Peyer's patch (tissue), 4 donors: ENCODE data around the gene ZNF576. TPM values are rescaled to one million over a fixed set of nuclear protein-coding genes. Genes with fewer than 3 reads are reported as not detected.

Source experiments
- DNase-seq, 3 donors: peaks; one replicate each; pipeline ENCODE4 v3.0.0-alpha.2; 2017 to 2019
- H3K27ac ChIP-seq, 4 donors: fragments of 200-600 bp; sonication (generic); one replicate each; pipeline ENCODE4 v1.5.1; 2016 to 2019
- H3K27me3 ChIP-seq, 2 donors: fragments of 200-600 bp; sonication (generic); one replicate each; pipeline ENCODE4 v1.5.1; 2019
- H3K36me3 ChIP-seq, 3 donors: fragments of 200-600 bp; sonication (generic); one replicate each; pipeline ENCODE4 v1.5.1; 2016 to 2019
- H3K4me1 ChIP-seq, 4 donors: fragments of 200-600 bp; sonication (generic); one replicate each; pipeline ENCODE4 v1.5.1; 2016 to 2019
- H3K4me3 ChIP-seq, 4 donors: fragments of 200-600 bp; sonication (generic); 1 replicate in 3 of 4; 2 replicates in 1 of 4; pipeline ENCODE4 v1.5.1; 2016 to 2019; ENCODE audit warnings: mild to moderate bottlenecking in 1 of 4
- H3K9me3 ChIP-seq, 4 donors: fragments of 200-600 bp; sonication (generic); one replicate each; pipeline ENCODE4 v1.5.1; 2016 to 2019; ENCODE audit warnings: mild to moderate bottlenecking in 1 of 4
- CTCF ChIP-seq, 6 experiments: fragments of 450-650 bp in 4 of 6; fragments of 200-600 bp in 2 of 6; sonication (generic) in 1 of 6; IDR thresholded peaks; one replicate each; pipeline ENCODE4 v1.5.1; 2017 to 2019; ENCODE audit warnings: antibody characterized with exemption in 6 of 6, mild to moderate bottlenecking in 3 of 6, moderate library complexity in 1 of 6
- POLR2A ChIP-seq, 2 donors: fragments of 450-650 bp; IDR thresholded peaks; one replicate each; pipeline ENCODE4 v1.5.1; 2017; ENCODE audit warnings: antibody characterized with exemption in 2 of 2, mild to moderate bottlenecking in 2 of 2, moderate library complexity in 2 of 2
- total RNA-seq, 4 donors: library from RNA; depleted of rRNA; stranded (reverse); fragments of >200 nt; gene quantifications; one replicate each; pipeline ENCODE4 v1.1.0, GENCODE V29; 2016

Gene ZNF576
- total RNA-seq, 4 donors from 2014 or later, result 6.6 to 21.9 (median 16.5) TPM

- no peak overlapping the region for H3K4me3 ChIP-seq
- no peak for TF ChIP-seq POLR2A (IDR thresholded peaks at IDR 0.05)
- TF ChIP-seq CTCF (IDR thresholded peaks at IDR 0.05), result no peak
- DNase-seq, result no peak
- no peaks in the 10 kb centered on the region for H3K27me3 ChIP-seq
- H3K4me1 ChIP-seq, result no peaks in the 10 kb centered on the region
- H3K9me3 ChIP-seq, result no peaks in the 10 kb centered on the region
- H3K36me3 ChIP-seq, result peaks cover 0 to 72% (median 0%) of the 10 kb centered on the region in 3 donors
- no peak overlapping the region for H3K27ac ChIP-seq
Measured at GRCh38 chr19:43553656-43554055, 42.7 kb upstream of the ZNF576 start.

- H3K9me3 ChIP-seq, result no peaks in the 10 kb centered on the region
- H3K4me3 ChIP-seq, result no peak overlapping the region
- peaks cover 0 to 69% (median 0%) of the 10 kb centered on the region in 3 donors for H3K36me3 ChIP-seq
- TF ChIP-seq POLR2A (IDR thresholded peaks at IDR 0.05), result no peak
- no peak for TF ChIP-seq CTCF (IDR thresholded peaks at IDR 0.05)
- no peaks in the 10 kb centered on the region for H3K4me1 ChIP-seq
- H3K27me3 ChIP-seq, result no peaks in the 10 kb centered on the region
- H3K27ac ChIP-seq, result no peak overlapping the region
- no peak for DNase-seq
Measured at GRCh38 chr19:43554317-43554895, 42.0 kb upstream of the ZNF576 start.

GRCh38 chr19:43555185-43555770 lies 41.1 kb upstream of the ZNF576 start:
- H3K4me3 ChIP-seq, result no peak overlapping the region
- DNase-seq, result peak; percentile 74 to 91 (median 79)
- TF ChIP-seq POLR2A (IDR thresholded peaks at IDR 0.05), result no peak
- TF ChIP-seq CTCF (IDR thresholded peaks at IDR 0.05), result peak in 5 of 6 experiments; percentile 41 to 73 (median 63)
- H3K9me3 ChIP-seq, result no peaks in the 10 kb centered on the region
- no peaks in the 10 kb centered on the region for H3K4me1 ChIP-seq
- H3K27ac ChIP-seq, result no peak overlapping the region
- H3K27me3 ChIP-seq, result no peaks in the 10 kb centered on the region
- H3K36me3 ChIP-seq, result peaks cover 0 to 67% (median 0%) of the 10 kb centered on the region in 3 donors

GRCh38 chr19:43560687-43561086 lies 35.7 kb upstream of the ZNF576 start:
- H3K9me3 ChIP-seq, result no peaks in the 10 kb centered on the region
- H3K27me3 ChIP-seq, result no peaks in the 10 kb centered on the region
- no peak overlapping the region for H3K4me3 ChIP-seq
- DNase-seq, result no peak
- peaks cover 0 to 10% (median 4%) of the 10 kb centered on the region in 4 donors for H3K4me1 ChIP-seq
- peaks cover 0 to 23% (median 0%) of the 10 kb centered on the region in 3 donors for H3K36me3 ChIP-seq
- TF ChIP-seq CTCF (IDR thresholded peaks at IDR 0.05), result no peak
- TF ChIP-seq POLR2A (IDR thresholded peaks at IDR 0.05), result no peak
- H3K27ac ChIP-seq, result no peak overlapping the region

GRCh38 chr19:43561139-43561970 lies 35.0 kb upstream of the ZNF576 start:
- H3K27me3 ChIP-seq, result no peaks in the 10 kb centered on the region
- no peaks in the 10 kb centered on the region for H3K9me3 ChIP-seq
- H3K4me1 ChIP-seq, result peaks cover 0 to 10% (median 4%) of the 10 kb centered on the region in 4 donors
- peaks cover 0 to 16% (median 0%) of the 10 kb centered on the region in 3 donors for H3K36me3 ChIP-seq
- H3K27ac ChIP-seq, result peak overlapping the region in 1 of 4 donors; percentile 81
- no peak for TF ChIP-seq CTCF (IDR thresholded peaks at IDR 0.05)
- no peak for TF ChIP-seq POLR2A (IDR thresholded peaks at IDR 0.05)
- H3K4me3 ChIP-seq, result no peak overlapping the region
- no peak for DNase-seq
